IMR-90 (cell line): ENCODE data around the gene SYNE3.

ENCODE experiments used
- BHLHE40 ChIP-seq: fragments of 150-350 bp; IDR thresholded peaks from 2 replicates; pipeline ENCODE4 v1.6.1; 2016; ENCODE audit warnings: mild to moderate bottlenecking, low read depth, low read length
- CTCF ChIP-seq: conservative IDR thresholded peaks from 2 replicates; pipeline ENCODE4 v1.5.1; 2012; ENCODE audit warnings: mild to moderate bottlenecking, low read depth, low read length, improper control_type of control experiment
- ELK1 ChIP-seq: fragments of 150-350 bp; IDR thresholded peaks from 2 replicates; pipeline ENCODE4 v1.6.1; 2016; ENCODE audit warnings: low read depth, mild to moderate bottlenecking, low read length, moderate library complexity, borderline replicate concordance
- MXI1 ChIP-seq: IDR thresholded peaks from 2 replicates; pipeline ENCODE4 v1.6.1; 2012; ENCODE audit warnings: low read depth, mild to moderate bottlenecking, low read length, moderate library complexity, borderline replicate concordance
- POLR2A ChIP-seq: IDR thresholded peaks from 2 replicates; pipeline ENCODE4 v1.6.1; 2012; ENCODE audit warnings: mild to moderate bottlenecking, low read depth, low read length
- RAD21 ChIP-seq: IDR thresholded peaks from 2 replicates; pipeline ENCODE4 v1.6.1; 2012; ENCODE audit warnings: low read length, improper control_type of control experiment
- RCOR1 ChIP-seq: IDR thresholded peaks from 2 replicates; pipeline ENCODE4 v1.6.1; 2012; ENCODE audit warnings: mild to moderate bottlenecking, low read length, improper control_type of control experiment; ENCODE audit not compliant: insufficient replicate concordance
- SMC3 ChIP-seq: fragments of 150-350 bp; IDR thresholded peaks from 2 replicates; pipeline ENCODE4 v1.6.1; 2016; ENCODE audit warnings: low read depth, mild to moderate bottlenecking, antibody characterized with exemption, low read length, moderate library complexity

GRCh38 chr14:95514131-95515079 lies 2.0 kb downstream of the SYNE3 start:
- TF ChIP-seq CTCF (no peak), MXI1 (no peak), POLR2A (no peak), RAD21 (no peak), RCOR1 (no peak), BHLHE40 (no peak), SMC3 (no peak), ELK1 (no peak)
